Esophagus muscularis mucosa (tissue), 4 donors: ENCODE measurements around the gene ZNHIT3.
"Not testable (repeated sequence)": the region's sequence is repeated elsewhere in the genome, so short reads cannot be mapped to it uniquely, and the experiment has no call there.

ENCODE experiments used
- EP300 ChIP-seq: sonication (generic); formaldehyde crosslinking; IDR thresholded peaks from one replicate; pipeline ENCODE4 v1.6.1; 2017; ENCODE audit warnings: antibody characterized with exemption
- POLR2A ChIP-seq: fragments of 450-650 bp; IDR thresholded peaks from one replicate; pipeline ENCODE4 v1.6.1; 2017; ENCODE audit warnings: antibody characterized with exemption, moderate library complexity, mild to moderate bottlenecking, low read depth
- POLR2AphosphoS5 ChIP-seq, 2 donors: sonication (generic); formaldehyde crosslinking; IDR thresholded peaks; one replicate each; pipeline ENCODE4 v1.6.1; 2017; ENCODE audit warnings: antibody characterized with exemption in 2 of 2
- TF ChIP-seq, protein P1 (sequence below), 3 experiments: fragments of 200-600 bp in 2 of 3; fragments of 450-650 bp in 1 of 3; sonication (generic) in 2 of 3; IDR thresholded peaks; one replicate each; pipeline ENCODE4 v1.5.1; 2017 to 2019; ENCODE audit warnings: antibody characterized with exemption in 3 of 3, mild to moderate bottlenecking in 2 of 3, moderate library complexity in 1 of 3

DNA sequence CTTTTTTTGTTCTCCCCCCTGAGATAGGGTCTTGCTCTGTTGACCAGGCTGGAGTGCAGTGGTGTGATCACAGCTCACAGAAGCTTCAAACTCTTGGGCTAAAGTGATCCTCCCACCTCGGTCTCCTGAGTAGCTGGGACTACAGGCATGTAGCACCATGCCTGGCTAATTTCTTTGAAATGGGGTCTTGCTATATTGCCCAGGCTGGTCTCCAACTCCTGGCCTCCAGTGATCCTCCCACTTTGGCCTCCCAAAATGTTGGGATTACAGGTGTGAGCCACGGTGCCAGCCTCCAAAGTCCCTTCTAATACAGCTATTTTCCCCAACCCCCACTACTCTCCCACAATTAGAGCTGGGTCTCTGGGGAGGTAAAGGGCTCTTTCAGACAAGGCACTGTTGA, 22.0 kb downstream of the ZNHIT3 start:
- TF ChIP-seq, protein P1, sequence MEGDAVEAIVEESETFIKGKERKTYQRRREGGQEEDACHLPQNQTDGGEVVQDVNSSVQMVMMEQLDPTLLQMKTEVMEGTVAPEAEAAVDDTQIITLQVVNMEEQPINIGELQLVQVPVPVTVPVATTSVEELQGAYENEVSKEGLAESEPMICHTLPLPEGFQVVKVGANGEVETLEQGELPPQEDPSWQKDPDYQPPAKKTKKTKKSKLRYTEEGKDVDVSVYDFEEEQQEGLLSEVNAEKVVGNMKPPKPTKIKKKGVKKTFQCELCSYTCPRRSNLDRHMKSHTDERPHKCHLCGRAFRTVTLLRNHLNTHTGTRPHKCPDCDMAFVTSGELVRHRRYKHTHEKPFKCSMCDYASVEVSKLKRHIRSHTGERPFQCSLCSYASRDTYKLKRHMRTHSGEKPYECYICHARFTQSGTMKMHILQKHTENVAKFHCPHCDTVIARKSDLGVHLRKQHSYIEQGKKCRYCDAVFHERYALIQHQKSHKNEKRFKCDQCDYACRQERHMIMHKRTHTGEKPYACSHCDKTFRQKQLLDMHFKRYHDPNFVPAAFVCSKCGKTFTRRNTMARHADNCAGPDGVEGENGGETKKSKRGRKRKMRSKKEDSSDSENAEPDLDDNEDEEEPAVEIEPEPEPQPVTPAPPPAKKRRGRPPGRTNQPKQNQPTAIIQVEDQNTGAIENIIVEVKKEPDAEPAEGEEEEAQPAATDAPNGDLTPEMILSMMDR (IDR thresholded peaks at IDR 0.05): not testable (repeated sequence)
- TF ChIP-seq POLR2AphosphoS5 (IDR thresholded peaks at IDR 0.05); POLR2A; EP300: not testable (repeated sequence)
